DMS153 treated with DMSO at 0.1 percent for 48 hours (cell line): ENCODE measurements around the gene PPM1G.

Experiments
- DNase-seq: peaks from one replicate; lab custom pipeline; 2025; ENCODE audit not compliant: unreplicated experiment; lab: John Stamatoyannopoulos, UW

The PPM1G gene

DNA sequence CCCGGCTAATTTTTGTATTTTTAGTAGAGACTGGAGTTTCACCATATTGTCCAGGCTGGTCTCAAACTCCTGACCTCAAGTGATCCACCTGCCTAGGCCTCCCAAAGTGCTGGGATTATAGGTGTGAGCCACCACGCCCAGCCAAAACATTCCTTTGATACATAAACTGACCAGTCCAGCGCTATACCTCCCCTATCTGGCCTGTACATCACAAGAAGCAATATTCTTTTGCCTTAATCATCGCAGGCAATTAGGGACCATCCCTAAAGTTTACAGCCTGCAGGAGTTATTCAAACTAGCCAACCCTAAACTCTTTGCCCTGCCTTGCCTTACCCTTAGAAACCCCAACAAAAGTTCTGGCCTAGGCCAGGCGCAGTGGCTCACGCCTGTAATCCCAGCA lies 6.8 kb upstream of the PPM1G start:
- DNase-seq: no peak

DNA sequence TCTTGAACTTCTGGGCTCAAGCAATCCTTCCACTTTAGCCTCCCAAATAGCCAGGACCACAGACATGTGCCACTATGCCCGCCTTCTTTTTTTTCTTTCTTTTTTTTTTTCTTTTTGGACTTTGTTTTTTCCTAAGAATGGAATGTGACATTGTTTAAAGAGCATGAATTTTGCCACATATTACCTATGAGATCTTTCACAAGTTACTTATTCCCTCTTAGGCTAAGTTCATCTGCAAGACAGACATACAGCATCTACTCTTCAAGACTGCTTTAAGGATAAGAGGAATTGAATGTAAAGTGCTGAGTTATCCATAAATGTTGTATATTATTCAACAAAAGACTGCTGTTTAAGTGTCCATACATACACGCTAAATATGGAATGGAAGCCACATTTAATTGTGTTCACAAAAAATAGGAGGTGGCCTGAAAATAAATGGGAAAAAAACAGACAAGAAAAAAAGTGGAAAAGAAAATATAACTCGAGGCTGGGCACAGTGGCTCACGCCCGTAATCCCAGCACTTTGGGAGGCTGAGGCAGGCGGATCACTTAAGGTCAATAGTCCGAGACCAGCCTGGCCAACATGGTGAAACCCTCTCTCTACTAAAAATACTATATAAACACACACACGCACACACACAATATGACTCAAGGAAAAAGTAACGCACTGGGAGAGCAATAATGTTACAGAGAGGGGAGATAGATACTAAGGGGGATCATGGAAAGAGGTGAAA lies 3.2 kb upstream of the PPM1G start:
- DNase-seq: no peak

DNA sequence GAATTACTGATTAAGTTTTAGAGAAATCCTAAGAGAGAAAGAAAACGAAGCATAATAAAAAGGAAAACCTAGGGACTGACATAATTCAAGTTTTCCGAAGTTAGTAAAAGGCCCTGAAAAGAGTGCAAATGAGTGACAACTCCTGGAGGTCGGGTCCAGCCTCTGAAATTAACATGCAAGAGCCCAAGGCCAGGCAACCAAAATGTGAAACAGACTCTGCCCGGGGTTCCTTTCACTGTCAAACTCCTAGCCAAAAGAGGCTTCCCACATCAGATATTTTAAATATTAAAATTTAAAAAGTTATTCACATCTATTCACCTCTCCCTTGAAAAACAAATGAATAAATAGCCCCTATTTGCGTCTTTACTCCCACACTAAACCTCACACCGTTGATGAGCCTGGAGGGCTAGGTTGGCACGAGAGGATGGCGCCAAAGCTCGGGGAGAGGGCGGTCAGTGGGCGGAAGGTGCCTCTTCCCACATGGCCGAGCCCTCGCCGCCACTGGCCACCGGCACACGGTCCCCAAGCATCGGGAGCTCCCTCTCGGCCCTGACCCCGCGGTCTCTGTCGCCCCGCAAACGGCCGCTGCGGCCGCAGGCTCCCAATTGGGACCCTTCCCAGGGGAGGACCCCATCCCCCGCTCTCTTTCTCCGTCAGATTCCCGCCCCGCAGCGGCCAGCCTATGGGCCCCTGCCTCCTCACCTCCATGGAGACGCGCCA lies 630 bp downstream of the PPM1G start:
- DNase-seq: no peak

- peak; percentile 18 for DNase-seq
These were observed 1.4 kb downstream of the PPM1G start for GRCh38 chr2:27407798-27408491.

GRCh38 chr2:27400348-27401135 lies 8.8 kb downstream of the PPM1G start:
- no peak for DNase-seq

DNA sequence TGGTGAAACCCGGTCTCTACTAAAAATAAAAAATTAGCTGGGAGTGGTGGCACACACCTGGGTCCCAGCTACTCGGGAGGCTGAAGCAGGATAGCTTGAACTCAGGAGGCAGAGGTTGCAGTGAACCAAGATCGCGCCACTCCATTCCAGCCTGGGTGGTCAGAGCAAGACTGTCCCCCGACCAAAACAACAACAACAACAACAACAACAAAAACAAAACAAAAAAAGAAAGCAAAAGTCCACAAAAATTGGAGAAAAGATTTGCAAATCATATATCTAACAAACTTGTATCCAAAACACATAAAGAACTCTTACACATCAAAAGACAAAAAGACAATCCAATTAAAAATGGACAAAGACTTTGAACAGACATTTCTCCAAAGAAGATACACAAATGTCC lies 10.4 kb downstream of the PPM1G start:
- no peak for DNase-seq

GRCh38 chr2:27393225-27393624 lies 16.2 kb downstream of the PPM1G start:
- no peak for DNase-seq

GRCh38 chr2:27390822-27391679 lies 18.3 kb downstream of the PPM1G start:
- DNase-seq: no peak

- no peak for DNase-seq
These were observed 27.7 kb downstream of the PPM1G start for GRCh38 chr2:27381577-27382181.

- peak; percentile 93 for DNase-seq
These were observed 28.5 kb downstream of the PPM1G start, which contains the start of gene ZNF513 for GRCh38 chr2:27380626-27381545. TSS of gene ZNF513 (minus strand) at chr2:27380734. CDS start at chr2:27380526, 208 bp downstream.

- no peak for DNase-seq
These were observed 29.4 kb downstream of the PPM1G start for GRCh38 chr2:27379836-27380625.

- DNase-seq: no peak
These were observed 30.0 kb downstream of the PPM1G start for GRCh38 chr2:27379383-27379835.

DNA sequence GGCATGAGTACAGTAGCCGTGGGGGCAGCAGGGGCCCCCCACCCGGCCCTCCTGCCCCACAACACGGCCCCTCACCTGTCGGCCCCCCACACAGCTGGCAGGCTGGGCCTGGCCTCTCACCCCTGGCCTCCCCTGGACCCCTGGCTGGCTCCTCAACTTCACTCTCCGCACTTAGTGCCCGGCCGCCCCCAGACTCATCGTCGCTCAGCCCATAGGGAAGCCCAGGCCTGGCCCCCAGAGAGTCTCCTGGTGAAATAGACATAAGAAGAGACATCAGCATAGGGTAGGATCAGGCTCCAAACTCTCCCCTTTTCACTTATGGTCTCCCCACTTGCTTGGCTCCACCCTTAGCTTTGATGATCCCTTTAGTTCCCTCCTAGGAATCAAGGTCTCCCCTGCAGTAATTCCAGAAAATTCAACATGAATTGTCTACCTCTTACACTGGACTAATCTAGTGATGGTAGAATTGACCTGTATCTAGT lies 30.5 kb downstream of the PPM1G start:
- no peak for DNase-seq

DNA sequence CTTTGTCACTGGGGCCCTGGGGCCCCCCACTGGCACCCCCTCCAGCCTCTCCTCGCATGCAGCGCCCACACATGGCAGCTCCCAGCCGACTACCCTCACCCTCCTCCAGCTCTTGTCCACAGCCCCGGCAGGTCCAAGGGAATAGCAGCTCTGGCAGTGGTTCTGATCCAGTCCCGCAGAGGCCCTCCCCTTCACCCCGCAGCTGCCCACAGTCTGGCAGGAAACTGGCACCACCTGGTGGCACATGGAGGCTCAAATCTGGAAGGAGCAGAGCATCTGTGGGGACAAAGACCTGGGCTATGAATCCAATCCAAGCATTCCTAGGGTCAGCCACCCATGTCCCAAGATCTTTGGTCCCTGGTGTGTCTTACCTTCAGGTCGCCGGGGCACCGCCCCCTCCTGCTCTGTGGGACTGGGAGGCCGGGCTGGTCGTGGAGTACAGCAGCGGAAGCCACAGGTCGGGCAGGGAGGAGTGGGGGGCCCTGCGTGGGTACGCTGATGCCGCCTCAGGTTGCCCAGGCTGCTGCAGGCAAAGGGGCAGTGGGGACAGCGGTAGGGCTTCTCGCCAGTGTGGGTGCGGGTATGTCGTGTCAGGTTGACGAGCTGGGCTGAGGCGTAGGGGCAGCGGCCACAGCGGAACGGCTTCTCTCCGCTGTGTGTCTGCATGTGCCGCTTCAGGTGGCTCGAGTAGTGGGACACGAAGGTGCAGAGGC lies 31.1 kb downstream of the PPM1G start:
- no peak for DNase-seq

DNA sequence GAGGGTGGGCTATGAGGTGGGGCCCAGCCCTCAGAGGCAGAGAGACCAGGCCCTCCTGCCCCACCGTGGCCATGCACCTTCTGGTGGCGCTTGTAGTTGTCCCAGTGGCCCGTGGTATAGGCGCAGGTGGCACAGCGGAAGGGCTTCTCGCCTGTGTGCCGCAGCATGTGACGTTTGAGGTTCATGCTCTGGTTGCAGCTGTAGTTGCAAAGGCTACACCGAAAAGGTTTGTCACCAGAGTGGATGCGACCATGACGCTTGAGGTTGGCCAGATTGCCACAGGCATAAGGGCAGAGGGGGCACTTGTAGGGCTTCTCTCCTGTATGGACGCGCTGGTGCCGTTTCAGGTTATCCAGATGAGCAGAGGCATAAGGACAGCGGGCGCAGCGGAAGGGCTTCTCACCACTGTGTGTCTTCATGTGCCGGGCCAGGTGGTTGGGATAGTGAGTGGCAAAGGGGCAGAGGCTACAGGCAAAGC lies 31.7 kb downstream of the PPM1G start:
- no peak for DNase-seq

GRCh38 chr2:27376866-27377617 lies 32.3 kb downstream of the PPM1G start:
- no peak for DNase-seq
